ENCODE data around the gene SMYD3. TPM values are rescaled to one million over a fixed set of nuclear protein-coding genes. Genes with fewer than 3 reads are reported as not detected.

Gene SMYD3
- total RNA-seq, 4 donors from 2014 or later = 33.7 to 105 (median 51.4) TPM

DNA sequence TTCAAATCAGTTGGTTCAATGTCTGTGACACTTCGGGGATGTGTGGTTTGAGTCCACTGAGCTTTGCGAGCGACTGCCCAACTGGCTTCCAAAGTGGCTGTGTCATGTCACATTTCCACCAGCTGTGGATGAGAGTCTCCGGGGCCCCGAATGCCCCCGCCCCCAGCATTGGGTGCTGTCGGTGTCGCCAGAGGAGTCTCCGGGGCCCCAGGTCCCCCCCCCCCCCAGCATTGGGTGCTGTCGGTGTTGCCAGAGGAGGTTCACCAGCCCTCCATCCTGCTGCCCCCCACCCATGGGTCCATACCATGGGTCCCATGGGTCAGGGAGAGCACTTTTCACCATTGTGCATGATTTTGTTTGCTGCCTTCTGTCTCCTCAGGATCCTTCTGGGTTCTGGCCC is 9.0 kb upstream of the SMYD3 start:
- Histone ChIP-seq H3K27me3 (no peaks in the 10 kb centered on the region), H3K4me1 (no peaks in the 10 kb centered on the region), H3K36me3 (no peaks in the 10 kb centered on the region), H3K27ac (no peak overlapping the region), H3K9me3 (no peaks in the 10 kb centered on the region), H3K4me3 (replicated peaks in 1 of 3) (no peak overlapping the region)
- 90 to 94% methylated on average over 6 to 10 of the region's 10 CpGs for WGBS, 2 donors
- intact Hi-C loops (cut with DNase I) = no loop called here
- TF ChIP-seq, protein P1, sequence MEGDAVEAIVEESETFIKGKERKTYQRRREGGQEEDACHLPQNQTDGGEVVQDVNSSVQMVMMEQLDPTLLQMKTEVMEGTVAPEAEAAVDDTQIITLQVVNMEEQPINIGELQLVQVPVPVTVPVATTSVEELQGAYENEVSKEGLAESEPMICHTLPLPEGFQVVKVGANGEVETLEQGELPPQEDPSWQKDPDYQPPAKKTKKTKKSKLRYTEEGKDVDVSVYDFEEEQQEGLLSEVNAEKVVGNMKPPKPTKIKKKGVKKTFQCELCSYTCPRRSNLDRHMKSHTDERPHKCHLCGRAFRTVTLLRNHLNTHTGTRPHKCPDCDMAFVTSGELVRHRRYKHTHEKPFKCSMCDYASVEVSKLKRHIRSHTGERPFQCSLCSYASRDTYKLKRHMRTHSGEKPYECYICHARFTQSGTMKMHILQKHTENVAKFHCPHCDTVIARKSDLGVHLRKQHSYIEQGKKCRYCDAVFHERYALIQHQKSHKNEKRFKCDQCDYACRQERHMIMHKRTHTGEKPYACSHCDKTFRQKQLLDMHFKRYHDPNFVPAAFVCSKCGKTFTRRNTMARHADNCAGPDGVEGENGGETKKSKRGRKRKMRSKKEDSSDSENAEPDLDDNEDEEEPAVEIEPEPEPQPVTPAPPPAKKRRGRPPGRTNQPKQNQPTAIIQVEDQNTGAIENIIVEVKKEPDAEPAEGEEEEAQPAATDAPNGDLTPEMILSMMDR (IDR thresholded peaks at IDR 0.05) = no peak
- no peak for TF ChIP-seq POLR2A (IDR thresholded peaks at IDR 0.05)
- no peak for DNase-seq

DNA sequence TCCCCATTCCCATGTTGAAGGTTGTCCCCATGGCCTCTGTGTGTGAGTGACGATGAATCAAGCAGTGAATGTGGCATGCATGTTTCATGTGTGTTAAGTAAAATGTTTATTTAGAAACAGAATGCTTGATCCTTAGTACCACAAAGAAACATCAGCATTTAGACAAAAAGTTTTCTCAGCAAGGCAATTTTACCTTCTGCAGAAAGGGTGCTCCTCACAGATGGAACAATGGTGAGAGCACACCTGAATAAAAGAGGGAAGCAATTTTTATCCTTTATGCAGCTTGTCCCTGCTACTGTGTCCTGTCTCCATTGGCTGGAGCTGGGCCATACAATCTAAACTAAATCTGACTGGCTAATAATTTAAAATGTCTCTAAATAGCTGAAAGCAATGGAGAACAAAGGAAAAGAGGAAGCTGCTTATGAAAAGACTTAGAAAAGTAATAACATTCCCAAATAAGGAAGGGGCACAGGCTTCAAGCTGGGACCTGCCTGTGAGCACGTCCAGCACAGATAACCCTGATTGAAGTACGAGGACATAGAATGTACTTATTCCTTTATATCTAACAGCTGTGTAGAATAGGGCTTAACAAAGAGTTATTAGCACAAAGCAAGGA is 8.4 kb upstream of the SMYD3 start:
- no peak overlapping the region for H3K4me3 ChIP-seq (replicated peaks in 1 of 3)
- H3K27me3 ChIP-seq = no peaks in the 10 kb centered on the region
- TF ChIP-seq, protein P1 (IDR thresholded peaks at IDR 0.05) = no peak
- no peak for TF ChIP-seq POLR2A (IDR thresholded peaks at IDR 0.05)
- H3K4me1 ChIP-seq = no peaks in the 10 kb centered on the region
- H3K27ac ChIP-seq = no peak overlapping the region
- no peaks in the 10 kb centered on the region for H3K9me3 ChIP-seq
- 82 to 88% methylated on average over 3 of the region's 3 CpGs for WGBS, 2 donors
- no peaks in the 10 kb centered on the region for H3K36me3 ChIP-seq
- DNase-seq = no peak
- intact Hi-C loops (cut with DNase I) = no loop called here

GRCh38 chr1:246513619-246514343 is 6.7 kb upstream of the SMYD3 start:
- WGBS, 2 donors = 91 to 92% methylated on average over 2 to 3 of the region's 7 CpGs
- Histone ChIP-seq H3K9me3 (no peaks in the 10 kb centered on the region), H3K27me3 (no peaks in the 10 kb centered on the region), H3K4me3 (replicated peaks in 1 of 3) (no peak overlapping the region), H3K36me3 (no peaks in the 10 kb centered on the region), H3K4me1 (no peaks in the 10 kb centered on the region), H3K27ac (no peak overlapping the region)
- intact Hi-C loops (cut with DNase I) = no loop called here
- DNase-seq = no peak
- TF ChIP-seq, protein P1 (IDR thresholded peaks at IDR 0.05) = no peak
- no peak for TF ChIP-seq POLR2A (IDR thresholded peaks at IDR 0.05)

DNA sequence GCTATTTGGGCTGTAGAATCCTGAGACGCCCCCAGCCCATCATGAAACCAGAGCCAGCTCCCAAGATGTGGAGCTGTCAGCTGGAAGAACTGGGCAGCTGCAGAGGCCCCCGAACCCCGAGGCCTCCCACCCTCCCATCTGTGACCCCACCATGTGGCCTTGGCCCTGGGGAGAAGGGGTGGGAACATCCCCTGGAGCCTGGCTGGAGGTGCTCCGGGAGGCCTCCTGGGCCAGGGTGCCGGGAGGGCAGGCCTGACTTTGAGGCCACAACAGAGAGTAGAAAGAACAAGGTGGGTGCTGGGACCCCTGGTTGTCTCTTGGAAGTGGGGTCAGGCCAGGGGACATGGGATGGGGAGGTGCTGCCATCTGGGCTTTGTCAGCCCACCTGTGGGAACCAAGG is 6.0 kb upstream of the SMYD3 start:
- H3K27ac ChIP-seq = no peak overlapping the region
- intact Hi-C loops (cut with DNase I) = no loop called here
- no peak for DNase-seq
- H3K4me3 ChIP-seq (replicated peaks in 1 of 3) = no peak overlapping the region
- TF ChIP-seq, protein P1 (IDR thresholded peaks at IDR 0.05) = no peak
- TF ChIP-seq POLR2A (IDR thresholded peaks at IDR 0.05) = no peak
- H3K27me3 ChIP-seq = no peaks in the 10 kb centered on the region
- 93 to 100% methylated on average over 2 to 3 of the region's 5 CpGs for WGBS, 2 donors
- no peaks in the 10 kb centered on the region for H3K4me1 ChIP-seq
- H3K36me3 ChIP-seq = no peaks in the 10 kb centered on the region
- no peaks in the 10 kb centered on the region for H3K9me3 ChIP-seq

GRCh38 chr1:246512635-246513034 is 5.6 kb upstream of the SMYD3 start:
- WGBS, 2 donors = 88 to 95% methylated on average over 5 to 7 of the region's 10 CpGs
- TF ChIP-seq POLR2A (IDR thresholded peaks at IDR 0.05) = no peak
- TF ChIP-seq, protein P1 (IDR thresholded peaks at IDR 0.05) = no peak
- Histone ChIP-seq H3K27ac (no peak overlapping the region), H3K9me3 (no peaks in the 10 kb centered on the region), H3K36me3 (no peaks in the 10 kb centered on the region), H3K4me1 (no peaks in the 10 kb centered on the region), H3K27me3 (no peaks in the 10 kb centered on the region), H3K4me3 (replicated peaks in 1 of 3) (no peak overlapping the region)
- intact Hi-C loops (cut with DNase I) = no loop called here
- DNase-seq = no peak
